HG03521 (cell line): ENCODE data around the gene KRT34.

ENCODE experiments used
- ATAC-seq: cut with Tn5 transposase; IDR thresholded peaks from one replicate; pipeline ENCODE4 v1.9.1; 2021; ENCODE audit warnings: mild to moderate bottlenecking, moderate library complexity; ENCODE audit not compliant: unreplicated experiment

KRT34 gene

DNA sequence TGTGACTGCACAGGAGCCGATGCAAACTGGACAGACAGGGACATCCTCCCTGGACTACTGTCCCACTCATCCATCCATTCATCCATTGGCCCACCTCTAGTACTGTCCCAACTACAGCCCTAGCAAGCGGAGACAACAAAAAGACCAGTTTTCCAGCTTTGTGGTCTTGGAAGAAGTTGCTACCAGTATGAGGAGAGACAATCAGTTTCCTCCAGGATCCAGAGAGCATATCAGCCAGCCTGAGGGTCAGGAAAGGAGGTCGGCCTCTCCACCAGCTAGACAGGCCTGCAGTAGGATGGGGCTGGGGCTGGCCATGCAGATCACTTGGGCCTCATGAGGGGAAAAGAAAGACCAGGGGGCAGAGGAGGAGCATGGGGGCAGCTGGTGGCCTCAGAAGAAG, 48.3 kb downstream of the KRT34 start:
- ATAC-seq: no peak

GRCh38 chr17:41333098-41333497, 49.0 kb downstream of the KRT34 start:
- no peak for ATAC-seq

DNA sequence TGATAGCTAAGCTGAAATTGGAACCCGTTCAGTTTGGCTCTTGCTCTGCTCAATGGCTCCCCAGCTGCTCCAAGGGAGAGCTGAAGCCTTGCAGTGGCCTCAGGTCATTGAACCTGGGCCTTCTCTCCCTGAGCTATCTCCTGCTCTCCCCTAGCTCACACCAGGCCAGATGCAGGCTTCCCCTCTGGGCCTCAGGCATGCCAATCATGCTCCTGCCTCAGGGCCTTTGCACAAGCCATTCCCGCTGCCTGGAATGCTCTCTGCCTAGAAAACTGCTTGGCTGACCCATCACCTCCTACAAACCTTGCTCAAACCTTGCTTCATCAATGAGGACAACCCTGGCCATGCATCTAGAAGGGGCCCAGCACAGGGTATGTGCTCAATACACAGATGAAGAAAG, 49.9 kb downstream of the KRT34 start:
- ATAC-seq: no peak

DNA sequence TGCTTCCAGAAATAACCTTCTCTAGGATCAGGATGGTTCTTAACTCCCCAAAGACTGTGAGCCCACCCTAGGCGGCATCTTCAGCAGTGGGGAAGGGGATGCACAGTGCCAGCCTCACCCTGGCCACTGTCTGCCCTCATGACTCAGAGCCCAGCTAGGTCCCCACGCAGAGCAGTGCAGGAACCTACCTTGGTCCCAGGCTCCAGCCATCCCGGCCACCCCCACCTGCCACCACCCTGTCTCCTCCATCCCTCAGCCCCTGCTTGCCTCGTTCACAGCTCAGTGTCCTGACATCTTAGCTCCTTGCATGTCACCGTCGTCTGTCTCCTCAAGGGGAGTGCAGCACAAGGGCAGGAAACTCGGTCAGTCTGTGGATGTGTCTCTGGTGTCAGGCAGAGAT, 50.5 kb downstream of the KRT34 start:
- ATAC-seq: no peak

GRCh38 chr17:41329279-41329948, 52.7 kb downstream of the KRT34 start:
- no peak for ATAC-seq

DNA sequence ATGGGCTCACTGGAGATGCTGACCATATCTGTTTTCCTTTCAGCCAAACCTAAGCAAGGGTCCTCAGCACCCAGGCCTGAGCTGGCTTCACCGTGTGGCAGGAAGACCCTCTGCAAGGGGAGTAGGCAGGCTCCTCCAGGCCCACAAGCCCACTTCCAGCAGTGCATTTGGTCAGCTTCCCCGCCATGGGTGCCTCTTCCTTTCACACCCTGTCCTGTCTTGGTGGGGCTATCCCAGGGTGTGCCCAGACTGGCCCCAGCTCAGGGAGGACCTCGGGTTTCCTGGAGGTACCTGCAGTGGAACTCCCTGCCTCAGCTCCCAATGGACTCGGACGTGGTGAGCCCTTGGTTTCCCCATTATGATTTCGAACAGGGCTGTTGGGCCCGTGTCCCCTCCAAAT, 53.9 kb downstream of the KRT34 start:
- ATAC-seq: no peak
